ENCODE measurements around the gene KRTCAP2.
A peak's percentile ranks its signal among the peaks of the same experiment; 100 is the strongest.

Gene KRTCAP2

DNA sequence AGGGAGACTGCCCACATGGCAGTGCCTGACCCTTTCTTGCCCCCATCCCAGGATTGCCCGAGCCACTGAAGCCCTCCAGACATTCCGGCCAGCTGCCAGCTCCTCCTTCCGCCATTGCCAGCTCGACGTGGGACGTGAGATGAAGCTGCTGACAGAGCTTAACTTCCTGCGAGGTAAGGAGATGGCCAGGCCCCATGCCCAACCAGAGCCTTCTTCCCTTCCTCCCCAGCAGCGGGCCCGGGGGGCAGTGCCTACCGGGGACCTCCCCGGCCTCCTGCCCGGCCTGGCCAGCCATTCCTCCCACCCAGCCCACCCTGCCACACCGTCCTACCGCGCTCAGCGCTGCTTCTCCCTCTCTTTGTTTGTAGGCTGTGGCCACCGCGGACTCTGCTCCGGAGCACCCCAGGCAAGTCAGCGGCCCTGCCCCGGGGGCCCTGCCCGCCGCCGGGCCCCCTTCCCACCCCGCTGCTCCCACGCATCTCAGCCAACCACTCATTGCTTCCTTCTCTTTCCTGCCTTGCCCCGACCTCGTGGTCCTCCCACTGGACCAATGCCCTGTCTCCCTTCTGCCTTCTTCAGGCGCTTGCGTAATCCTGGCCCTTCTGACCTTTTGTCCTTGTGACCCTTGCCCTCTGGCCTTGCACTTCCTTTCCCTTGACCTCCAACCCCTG lies 5.5 kb upstream of the KRTCAP2 start:
- DNase-seq (ENCODE audit: low read depth), result no peak
- TF ChIP-seq, protein P1, sequence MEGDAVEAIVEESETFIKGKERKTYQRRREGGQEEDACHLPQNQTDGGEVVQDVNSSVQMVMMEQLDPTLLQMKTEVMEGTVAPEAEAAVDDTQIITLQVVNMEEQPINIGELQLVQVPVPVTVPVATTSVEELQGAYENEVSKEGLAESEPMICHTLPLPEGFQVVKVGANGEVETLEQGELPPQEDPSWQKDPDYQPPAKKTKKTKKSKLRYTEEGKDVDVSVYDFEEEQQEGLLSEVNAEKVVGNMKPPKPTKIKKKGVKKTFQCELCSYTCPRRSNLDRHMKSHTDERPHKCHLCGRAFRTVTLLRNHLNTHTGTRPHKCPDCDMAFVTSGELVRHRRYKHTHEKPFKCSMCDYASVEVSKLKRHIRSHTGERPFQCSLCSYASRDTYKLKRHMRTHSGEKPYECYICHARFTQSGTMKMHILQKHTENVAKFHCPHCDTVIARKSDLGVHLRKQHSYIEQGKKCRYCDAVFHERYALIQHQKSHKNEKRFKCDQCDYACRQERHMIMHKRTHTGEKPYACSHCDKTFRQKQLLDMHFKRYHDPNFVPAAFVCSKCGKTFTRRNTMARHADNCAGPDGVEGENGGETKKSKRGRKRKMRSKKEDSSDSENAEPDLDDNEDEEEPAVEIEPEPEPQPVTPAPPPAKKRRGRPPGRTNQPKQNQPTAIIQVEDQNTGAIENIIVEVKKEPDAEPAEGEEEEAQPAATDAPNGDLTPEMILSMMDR (conservative IDR thresholded peaks at IDR 0.05; ENCODE audit: low read depth, low read length), result no peak
- no peak overlapping the region for H3K4me3 ChIP-seq (ENCODE audit: low read depth, low read length)

- TF ChIP-seq, protein P1 (conservative IDR thresholded peaks at IDR 0.05; ENCODE audit: low read depth, low read length), result no peak
- no peak for DNase-seq (ENCODE audit: low read depth)
- no peak overlapping the region for H3K4me3 ChIP-seq (ENCODE audit: low read depth, low read length)
These were observed 4.8 kb upstream of the KRTCAP2 start for GRCh38 chr1:155177918-155178281.

DNA sequence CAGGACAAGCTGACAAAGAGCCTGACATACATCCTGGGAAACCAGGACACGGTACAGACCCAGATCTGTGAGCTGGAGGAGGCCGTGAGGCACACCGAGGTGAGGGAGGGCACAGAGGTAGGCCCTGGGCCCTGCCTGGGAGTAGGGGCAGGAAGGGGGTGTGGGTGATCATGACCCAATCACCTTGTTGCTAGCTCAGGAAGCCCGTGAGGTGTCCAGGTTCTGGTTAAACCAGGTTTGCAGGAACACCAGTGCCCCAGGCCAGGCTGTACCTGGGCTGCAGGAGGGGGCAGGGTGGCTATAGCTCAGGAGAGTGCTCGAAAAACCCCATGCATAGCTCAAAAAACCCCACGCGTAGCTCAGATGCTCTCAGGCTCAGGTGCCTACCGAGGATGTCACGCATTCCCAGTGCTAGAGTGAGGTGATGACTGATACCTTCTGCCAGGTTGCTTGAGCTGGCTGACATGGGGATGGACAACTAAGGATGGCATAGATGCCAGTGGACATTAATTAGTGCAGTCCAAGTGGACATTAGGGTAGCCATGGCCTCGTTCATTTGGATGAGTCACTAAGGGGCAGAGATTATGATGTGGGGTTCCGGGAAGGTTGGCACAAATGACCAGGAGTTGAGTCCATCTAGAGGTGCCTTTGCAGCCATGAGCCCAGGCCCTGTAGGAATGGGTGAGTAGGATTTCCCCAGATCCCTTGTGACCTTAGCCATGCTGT lies 4.3 kb upstream of the KRTCAP2 start:
- DNase-seq (ENCODE audit: low read depth), result no peak
- TF ChIP-seq, protein P1 (conservative IDR thresholded peaks at IDR 0.05; ENCODE audit: low read depth, low read length), result no peak
- no peak overlapping the region for H3K4me3 ChIP-seq (ENCODE audit: low read depth, low read length)

DNA sequence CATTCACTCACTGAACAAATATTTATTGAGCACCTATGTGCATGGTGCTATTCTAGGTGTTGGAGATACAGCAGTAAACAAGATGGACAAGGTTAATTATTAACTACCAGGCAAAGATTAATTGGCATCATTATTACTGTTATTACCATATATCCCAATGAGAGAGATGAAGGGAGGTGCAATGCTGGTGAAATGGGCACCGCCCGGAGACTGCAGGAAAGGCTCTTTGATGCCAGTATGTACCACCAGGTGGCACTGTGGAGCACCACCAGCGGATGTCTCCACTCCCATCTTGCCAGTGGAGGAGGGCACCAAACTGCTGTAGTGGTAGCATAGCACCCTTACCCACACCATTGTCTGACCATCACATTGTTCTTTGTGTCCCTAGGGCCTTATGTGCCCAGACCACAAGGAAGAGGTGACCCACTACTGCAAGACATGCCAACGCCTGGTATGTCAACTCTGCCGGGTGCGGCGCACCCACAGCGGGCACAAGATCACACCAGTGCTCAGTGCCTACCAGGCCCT lies 3.5 kb upstream of the KRTCAP2 start:
- DNase-seq (ENCODE audit: low read depth), result peak; percentile 75
- no peak overlapping the region for H3K4me3 ChIP-seq (ENCODE audit: low read depth, low read length)
- TF ChIP-seq, protein P1 (conservative IDR thresholded peaks at IDR 0.05; ENCODE audit: low read depth, low read length), result peak; percentile 94

DNA sequence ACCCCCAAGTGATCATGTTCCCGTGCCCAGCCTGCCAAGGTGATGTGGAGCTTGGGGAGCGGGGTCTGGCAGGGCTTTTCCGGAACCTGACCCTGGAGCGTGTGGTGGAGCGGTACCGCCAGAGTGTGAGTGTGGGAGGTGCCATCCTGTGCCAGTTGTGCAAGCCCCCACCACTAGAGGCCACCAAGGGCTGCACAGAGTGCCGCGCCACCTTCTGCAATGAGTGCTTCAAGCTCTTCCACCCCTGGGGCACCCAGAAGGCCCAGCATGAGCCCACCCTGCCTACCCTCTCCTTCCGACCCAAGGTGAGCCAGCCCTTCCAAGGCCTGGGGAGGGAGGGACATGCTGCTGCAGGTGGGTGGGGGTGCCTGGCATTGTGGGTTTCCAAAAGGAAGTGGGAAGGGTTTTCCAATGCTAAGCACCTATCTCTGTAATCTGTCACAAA lies 2.8 kb upstream of the KRTCAP2 start:
- TF ChIP-seq, protein P1 (conservative IDR thresholded peaks at IDR 0.05; ENCODE audit: low read depth, low read length), result no peak
- DNase-seq (ENCODE audit: low read depth), result no peak

DNA sequence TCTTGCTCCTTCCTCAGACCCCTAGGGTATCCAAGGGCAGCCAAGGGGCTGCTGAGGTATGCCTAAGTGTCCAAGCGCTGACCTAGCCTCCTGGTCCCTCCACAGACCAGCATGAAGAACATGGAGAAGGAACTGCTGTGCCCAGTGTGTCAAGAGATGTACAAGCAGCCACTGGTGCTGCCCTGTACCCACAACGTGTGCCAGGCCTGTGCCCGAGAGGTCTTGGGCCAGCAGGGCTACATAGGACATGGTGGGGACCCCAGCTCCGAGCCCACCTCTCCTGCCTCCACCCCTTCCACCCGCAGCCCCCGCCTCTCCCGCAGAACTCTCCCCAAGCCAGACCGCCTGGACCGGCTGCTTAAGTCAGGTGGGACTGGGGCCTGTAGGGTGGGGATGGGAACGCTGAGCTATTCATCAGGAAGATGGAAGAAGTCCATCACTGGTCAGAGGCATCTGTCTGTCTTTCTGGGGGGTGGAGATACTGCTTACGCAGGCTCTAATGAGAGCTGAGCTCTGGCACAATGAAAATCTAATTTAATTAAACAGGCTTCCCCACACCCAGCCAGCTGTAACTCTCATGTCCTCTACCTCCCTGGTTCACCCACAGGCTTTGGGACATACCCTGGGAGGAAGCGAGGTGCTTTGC lies 2.3 kb upstream of the KRTCAP2 start:
- TF ChIP-seq, protein P1 (conservative IDR thresholded peaks at IDR 0.05; ENCODE audit: low read depth, low read length), result no peak
- H3K4me3 ChIP-seq (ENCODE audit: low read depth, low read length), result peak overlapping the region; percentile 97
- DNase-seq (ENCODE audit: low read depth), result no peak

More for the DNA sequence above, 2.8 kb upstream of the KRTCAP2 start:
- H3K4me3 ChIP-seq (ENCODE audit: low read depth, low read length), result no peak overlapping the region
